SIG-M5 treated with dmso at 0.1 percent for 504 hours (cell line): ENCODE data around the gene PIGT.

Experiments
- DNase-seq: peaks from one replicate; lab custom pipeline; 2025; ENCODE audit not compliant: unreplicated experiment; lab: John Stamatoyannopoulos, UW

The PIGT gene

DNA sequence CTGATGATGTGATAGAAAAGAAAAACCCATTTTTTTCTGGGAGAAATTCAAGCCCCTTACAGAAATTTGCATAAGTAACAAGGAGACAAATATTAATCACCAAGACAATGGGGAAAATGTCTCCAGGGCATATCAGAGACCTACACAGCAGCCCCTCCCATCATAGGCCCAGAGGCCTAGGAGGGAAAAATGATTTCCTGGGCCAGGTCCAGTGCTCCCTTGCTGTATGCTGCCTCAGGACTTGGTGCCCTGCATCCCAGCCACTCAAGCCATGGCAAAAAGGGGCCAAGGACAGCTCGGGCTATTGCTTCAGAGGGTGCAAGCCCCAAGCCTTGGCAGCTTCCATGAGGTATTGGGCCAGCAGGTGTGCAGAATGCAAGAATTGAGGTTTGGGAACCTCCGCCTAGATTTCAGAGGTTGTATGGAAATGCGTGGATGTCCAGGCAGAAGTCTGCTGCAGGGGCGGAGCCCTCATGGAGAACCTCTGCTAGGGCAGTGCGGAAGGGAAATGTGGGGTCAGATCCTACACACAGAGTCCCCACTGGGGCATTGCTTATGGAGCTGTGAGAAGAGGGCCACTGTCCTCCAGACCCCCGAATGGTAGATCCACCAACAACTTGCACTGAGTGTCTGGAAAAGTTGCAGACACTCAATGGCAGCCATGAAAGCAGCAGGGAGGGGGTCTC is 15.5 kb upstream of the PIGT start:
- no peak for DNase-seq

GRCh38 chr20:45402946-45403345 is 13.0 kb upstream of the PIGT start:
- DNase-seq: no peak

DNA sequence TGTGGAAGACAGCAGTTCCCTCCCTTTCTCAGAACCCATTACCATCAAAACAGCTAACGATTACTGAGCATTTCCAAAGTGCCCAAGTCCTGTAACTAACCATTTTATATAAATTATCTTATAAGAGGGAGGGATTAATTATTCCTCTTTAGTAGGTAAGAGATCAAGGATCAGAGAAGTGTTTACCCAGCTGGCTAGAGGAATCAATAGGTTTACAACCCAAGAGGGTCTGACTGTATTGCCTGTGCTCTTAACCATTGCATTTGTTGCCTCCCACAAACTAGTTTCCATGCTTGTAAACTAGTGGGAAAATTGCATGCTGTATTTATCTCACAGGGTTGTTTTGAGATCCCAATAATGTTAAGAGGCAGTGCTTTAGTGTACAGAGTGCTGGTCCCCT is 11.5 kb upstream of the PIGT start:
- no peak for DNase-seq

- DNase-seq: no peak
Measured at GRCh38 chr20:45405571-45406259, 10.2 kb upstream of the PIGT start.

DNA sequence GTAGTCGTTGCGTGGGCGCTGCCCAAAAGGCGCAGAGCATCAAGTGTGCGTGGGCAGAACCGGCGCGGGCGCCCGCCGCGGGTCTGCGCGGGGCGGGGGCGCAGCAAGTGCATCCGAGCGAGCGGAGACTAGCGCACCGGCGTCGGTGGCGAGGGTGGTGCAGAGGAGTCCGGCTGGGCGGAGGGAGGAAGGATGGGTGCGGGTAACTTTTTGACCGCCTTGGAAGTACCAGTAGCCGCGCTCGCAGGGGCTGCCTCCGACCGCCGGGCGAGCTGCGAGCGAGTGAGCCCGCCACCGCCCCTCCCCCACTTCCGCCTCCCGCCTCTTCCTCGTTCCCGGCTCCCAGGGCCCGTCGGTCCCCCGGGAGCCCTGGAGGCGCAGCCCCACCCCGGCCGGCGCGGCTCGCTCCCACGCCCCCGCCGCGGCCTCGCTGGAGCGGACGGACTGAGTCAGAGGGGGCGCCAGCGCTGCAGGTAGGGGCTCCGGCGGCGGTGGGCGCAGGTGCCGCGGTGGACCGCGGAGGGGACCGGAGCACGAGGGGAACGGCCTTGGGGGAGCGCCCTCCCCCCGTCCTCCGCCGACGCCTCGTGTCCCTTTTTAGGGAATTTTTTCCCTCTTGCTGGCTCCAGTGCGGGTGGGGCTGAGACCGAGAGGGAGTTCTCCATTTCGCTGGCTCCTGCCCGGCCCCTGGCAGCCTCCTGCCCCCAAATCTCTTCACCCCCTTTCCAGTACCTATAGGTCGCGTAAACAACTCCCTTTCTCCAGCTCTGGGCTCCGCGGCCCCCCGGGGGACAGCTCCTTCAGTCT is 9.5 kb upstream of the PIGT start:
- DNase-seq: peak; percentile 27

DNA sequence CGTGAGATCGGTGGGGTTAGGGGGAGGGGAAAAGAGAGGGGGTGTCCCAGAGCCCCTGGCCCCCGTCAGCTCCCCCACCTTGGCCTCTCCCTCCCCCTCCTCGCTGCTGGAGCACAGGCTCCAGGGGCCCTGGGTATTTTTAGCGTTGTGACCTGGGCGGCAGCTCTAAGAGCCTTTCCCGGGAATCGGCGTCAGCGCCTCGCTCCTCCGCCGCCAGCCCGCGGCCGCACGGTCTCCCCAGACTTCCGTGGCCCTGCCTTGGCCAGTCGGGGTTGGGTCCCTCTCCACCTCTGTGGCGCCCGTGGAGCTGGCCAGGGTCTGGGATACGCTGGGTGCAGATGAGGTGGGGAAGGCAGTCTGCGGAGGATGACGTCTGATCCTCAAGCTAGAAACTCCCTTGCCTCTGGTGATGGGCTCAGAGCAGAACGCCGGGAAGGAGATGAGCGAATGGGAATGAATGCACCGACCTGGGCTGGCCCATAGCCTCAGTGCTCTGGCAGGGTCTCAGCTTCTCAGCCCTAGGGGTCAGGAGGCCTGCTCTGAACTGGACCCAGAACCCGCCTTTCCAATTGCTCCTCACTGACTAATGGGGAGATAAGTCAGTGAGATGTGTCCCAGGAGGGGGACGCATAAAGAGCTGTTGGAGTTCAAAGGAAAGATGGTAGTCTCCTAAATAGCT is 8.7 kb upstream of the PIGT start:
- no peak for DNase-seq

DNA sequence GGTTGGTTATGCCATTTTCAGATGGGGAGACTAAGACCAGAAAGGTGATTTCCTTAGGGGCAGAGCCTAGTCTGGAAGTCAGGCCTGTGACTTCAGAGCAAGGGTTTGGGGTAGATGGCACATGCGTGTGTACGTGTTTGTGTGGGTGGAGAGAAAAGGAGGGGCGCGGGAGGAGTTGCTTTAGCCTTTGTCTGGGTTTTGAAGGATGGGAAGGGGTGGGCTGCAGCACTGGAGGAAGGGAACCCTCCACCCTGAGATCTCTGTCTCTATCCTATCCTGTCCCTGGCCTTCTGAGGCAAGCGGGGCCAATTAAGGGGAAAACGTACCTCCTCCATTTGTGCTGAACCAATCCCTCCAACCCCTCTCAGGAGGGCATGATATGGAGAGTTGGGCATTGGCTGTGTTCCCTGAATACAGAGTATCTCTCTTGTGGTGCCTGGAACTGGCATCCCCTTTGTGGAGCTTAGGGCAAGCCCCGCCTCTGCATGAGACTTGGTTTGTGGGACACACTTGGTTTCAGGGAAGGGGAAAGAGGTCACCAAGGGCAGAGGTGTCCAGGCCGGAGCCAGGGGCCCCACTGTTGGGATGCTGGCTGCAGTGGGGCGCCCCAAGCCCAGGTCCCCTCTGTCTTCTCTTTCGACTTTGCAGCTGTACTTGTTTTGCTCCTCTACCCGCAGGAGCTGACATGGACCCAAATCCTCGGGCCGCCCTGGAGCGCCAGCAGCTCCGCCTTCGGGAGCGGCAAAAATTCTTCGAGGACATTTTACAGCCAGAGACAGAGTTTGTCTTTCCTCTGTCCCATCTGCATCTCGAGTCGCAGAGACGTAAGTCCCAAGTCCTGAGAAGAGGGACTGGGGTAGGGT is 7.9 kb upstream of the PIGT start, which contains the start of gene DBNDD2:
TSS of gene DBNDD2 (plus strand) at position 507 of the 863 bp plus-strand sequence. CDS start at position 686, 179 bp downstream.
- no peak for DNase-seq

DNA sequence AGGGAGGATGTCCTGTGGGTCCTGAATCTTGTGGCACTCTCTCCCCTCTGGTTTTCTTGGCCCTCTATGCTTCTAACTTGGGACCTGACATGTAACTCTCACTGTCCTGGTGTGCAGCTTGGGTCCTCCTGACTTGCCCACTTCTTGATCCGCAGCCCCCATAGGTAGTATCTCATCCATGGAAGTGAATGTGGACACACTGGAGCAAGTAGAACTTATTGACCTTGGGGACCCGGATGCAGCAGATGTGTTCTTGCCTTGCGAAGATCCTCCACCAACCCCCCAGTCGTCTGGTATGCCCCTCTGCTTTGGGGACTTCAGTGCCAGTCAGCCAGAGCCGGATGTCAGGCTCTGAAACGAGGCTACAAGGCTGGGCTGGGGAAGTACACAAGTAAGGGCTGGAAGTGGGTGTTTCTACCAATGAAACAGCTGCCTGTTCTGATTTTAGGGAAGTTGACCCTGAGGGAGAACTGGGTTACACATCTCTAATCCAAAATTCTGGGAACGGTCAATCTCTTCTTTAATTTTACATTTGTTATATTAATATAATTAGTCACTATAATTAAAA is 7.2 kb upstream of the PIGT start:
- DNase-seq: peak; percentile 43

DNA sequence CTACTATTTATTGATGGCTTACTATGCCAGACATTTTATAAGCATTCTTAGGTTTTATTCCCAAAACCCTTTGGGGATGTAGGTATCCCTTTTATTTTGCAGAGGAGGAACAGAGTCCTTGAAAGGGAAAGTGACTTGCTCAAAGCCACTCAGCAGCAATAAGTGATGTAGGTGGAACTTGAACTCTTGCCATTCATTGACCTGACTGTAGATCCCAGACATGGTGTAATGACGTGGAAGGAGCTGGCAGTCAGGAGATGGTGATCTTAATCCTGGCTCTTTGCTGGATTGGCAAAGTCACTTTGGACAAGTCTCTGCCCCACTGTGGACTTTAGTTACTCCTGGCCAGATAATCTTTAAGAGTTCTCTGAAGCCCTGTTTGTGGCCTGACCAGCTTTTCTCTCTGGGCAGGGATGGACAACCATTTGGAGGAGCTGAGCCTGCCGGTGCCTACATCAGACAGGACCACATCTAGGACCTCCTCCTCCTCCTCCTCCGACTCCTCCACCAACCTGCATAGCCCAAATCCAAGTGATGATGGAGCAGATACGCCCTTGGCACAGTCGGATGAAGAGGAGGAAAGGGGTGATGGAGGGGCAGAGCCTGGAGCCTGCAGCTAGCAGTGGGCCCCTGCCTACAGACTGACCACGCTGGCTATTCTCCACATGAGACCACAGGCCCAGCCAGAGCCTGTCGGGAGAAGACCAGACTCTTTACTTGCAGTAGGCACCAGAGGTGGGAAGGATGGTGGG is 6.2 kb upstream of the PIGT start:
- no peak for DNase-seq

- no peak for DNase-seq
Measured at GRCh38 chr20:45410887-45411286, 5.1 kb upstream of the PIGT start.

- DNase-seq: no peak
Measured at GRCh38 chr20:45412653-45413052, 3.3 kb upstream of the PIGT start.

DNA sequence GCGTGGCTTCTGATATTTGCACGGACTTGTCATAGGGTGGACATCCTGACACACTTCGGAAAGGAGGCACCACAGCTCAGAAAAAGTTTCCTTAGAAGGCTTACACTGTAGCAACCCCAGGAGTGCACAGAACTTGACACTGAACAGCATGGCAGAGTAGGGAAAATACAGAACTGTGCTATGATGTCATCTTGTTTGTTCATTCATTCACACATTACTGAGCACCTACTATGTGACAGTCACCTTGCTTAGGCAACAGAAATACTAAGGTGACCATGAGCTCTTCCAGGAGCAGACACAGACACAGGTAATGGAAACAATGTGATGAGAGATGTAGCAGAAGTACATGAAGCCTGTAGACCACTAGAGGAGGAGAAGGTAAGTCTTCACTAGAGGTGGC is 2.5 kb upstream of the PIGT start:
- DNase-seq: no peak

DNA sequence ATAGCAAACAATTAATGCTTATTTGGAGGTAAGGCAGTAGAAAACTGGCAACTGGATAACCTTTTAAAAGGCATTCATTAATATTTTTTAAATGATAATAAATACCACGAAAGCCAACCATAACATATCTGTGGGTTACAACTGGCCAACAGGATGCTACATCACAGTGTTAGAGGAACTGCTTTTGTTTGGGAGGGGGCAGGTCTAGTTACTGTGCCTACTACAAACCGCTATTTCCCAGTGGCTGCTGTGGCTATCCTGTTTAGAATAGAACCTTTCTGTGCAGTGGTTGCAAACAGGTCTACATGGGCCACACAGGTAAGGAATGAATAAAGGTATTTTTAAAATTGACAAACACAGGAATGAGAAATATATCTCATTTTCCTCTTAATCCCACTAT is 976 bp downstream of the PIGT start:
- peak; percentile 20 for DNase-seq

DNA sequence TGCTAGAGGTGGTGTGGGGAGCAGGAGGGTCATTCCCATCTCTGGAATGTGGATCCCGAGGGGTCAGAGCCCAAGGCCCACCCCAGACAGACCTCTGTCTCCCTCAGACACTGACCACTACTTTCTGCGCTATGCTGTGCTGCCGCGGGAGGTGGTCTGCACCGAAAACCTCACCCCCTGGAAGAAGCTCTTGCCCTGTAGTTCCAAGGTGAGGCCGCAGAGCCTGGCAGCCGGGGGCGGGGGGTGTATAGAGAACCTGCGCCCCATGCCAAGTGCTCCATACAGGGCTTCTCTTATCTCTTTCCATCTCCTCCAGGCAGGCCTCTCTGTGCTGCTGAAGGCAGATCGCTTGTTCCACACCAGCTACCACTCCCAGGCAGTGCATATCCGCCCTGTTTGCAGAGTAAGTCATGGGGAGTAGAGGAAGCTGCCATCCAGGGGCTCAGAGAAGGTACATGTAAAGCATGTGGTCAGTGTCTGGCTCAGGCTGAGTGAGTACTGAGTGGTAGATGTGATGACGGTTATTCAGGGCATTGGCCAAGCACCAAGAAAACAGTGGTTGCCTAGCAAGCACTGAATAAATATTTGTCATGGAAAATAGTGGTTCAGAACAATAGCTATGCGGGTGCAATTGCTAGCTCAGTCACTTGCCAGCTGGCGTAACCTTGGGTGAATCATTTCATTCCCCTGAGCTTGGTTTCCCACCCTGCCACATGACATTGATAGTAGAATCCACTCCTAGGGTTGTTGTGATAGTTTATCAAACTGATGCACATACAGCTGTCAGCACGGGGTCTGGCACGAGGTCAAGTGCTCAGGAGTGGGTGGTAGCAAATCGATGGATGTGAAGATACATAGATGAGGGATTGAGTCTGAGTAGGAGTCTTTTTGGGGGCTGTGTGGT is 3.5 kb downstream of the PIGT start:
- DNase-seq: peak; percentile 23

DNA sequence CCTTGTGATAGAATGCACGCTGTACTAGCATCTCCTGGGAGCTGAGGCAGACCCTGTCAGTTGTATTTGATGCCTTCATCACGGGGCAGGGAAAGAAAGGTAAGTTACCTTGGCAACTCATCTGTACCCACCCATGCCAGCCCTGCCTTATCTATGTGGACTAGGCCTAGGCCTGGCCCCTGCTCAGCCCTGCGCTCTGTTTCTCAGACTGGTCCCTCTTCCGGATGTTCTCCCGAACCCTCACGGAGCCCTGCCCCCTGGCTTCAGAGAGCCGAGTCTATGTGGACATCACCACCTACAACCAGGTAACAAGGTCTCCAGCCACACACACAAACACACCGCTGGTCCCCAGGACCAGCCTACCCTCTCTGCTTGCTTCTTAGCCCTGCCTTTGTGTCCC is 4.2 kb downstream of the PIGT start:
- no peak for DNase-seq

GRCh38 chr20:45423700-45424099 is 7.8 kb downstream of the PIGT start:
- no peak for DNase-seq

- no peak for DNase-seq
Measured at GRCh38 chr20:45425561-45425960, 9.6 kb downstream of the PIGT start.

DNA sequence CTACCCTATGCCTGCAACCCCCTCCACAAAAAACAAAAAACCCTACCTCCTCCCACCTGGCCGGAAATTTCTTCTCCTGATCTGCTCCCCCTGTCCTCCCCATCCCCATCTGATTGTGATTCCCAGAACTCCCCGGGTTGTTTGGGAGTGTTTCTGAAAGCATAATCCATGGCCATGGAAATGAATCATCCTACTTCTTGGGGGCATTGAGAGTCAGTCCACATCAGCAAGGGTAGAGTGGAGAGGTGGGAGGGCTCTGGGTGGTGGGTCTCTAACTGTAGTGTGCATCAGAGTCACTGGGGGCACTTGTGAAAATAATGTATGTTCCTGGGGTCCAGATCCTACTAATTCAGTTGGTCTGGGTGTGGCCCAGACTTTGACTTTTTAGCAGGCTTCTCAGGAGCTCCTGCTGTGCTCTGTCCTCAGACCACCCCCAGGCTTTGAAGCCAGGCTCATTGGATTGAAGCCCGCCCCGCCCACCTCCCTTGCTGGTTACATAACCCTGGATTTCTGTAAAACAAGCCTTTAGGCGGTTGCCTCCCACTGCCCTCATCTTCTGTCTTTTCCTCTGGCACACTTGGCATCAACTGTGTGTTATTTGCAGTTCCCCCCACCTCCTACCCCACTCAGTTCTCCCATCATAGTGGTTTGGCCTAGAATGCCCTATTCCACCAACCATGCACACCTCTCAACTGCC is 10.5 kb downstream of the PIGT start:
- no peak for DNase-seq
